Vein endothelial cell (primary cell): Measurements from ENCODE around the gene PTS. TPM values are rescaled to one million over a fixed set of nuclear protein-coding genes. Genes with fewer than 3 reads are reported as not detected.

ENCODE experiments used
- small RNA-seq: library from RNA; depleted of rRNA; stranded (forward); fragments of <200 nt; gene quantifications from one replicate; pipeline ENCODE3, GENCODE V24; 2012
- total RNA-seq: library from RNA; depleted of rRNA; stranded (reverse); fragments of >200 nt; gene quantifications from 2 replicates; pipeline ENCODE4 v1.2.3, GENCODE V29; 2012

PTS gene
- 23.5 and 37.3 TPM in 2 replicates for total RNA-seq

GRCh38 chr11:112226062-112226830 lies at the start of gene PTS:
TSS of gene PTS (plus strand) at chr11:112226428. CDS start at chr11:112226444, 16 bp downstream.

GRCh38 chr11:112260490-112260889 lies 34.3 kb downstream of the PTS start, which contains the start of gene PLET1:
TSS of gene PLET1 (minus strand) at chr11:112260860. CDS start at chr11:112260589, 271 bp downstream.

Small RNAs within 50 kb of the gene (small RNA-seq; reads per million reads assigned to genes)
- gene MRPS36P4 = not detected

Other genes with a start within 250 kb of the PTS start
- 34.6 and 49.5 TPM in 2 replicates for gene DLAT, start 201.0 kb upstream of the PTS start, total RNA-seq
- gene PIH1D2, start 152.4 kb upstream of the PTS start, total RNA-seq = 1.7 and 2.6 TPM in 2 replicates
- gene NKAPD1, start 152.1 kb upstream of the PTS start, total RNA-seq = 16.0 and 19.8 TPM in 2 replicates
- 53.9 and 55.1 TPM in 2 replicates for gene TIMM8B, start 139.7 kb upstream of the PTS start, total RNA-seq
- 84.5 and 114 TPM in 2 replicates for gene SDHD, start 139.6 kb upstream of the PTS start, total RNA-seq
- 0.19 TPM in 1 of 2 replicates, not detected in the other for gene IL18, start 62.3 kb upstream of the PTS start, total RNA-seq
- 0.29 and 0.65 TPM in 2 replicates for gene TEX12, start 59.1 kb upstream of the PTS start, total RNA-seq
- 1.1 and 1.3 TPM in 2 replicates for gene BCO2, start 50.9 kb upstream of the PTS start, total RNA-seq
- not detected in 2 replicates for gene PLET1, start 34.4 kb downstream of the PTS start, total RNA-seq